ENCODE data around the gene KAZN. TPM values are rescaled to one million over a fixed set of nuclear protein-coding genes. Genes with fewer than 3 reads are reported as not detected.

The KAZN gene
- total RNA-seq, 2 experiments from 2014 or later = 0.22 to 0.55 TPM

GRCh38 chr1:14738235-14738634 is 139.8 kb downstream of the KAZN start:
- no peaks in the 10 kb centered on the region for H3K4me1 Mint-ChIP-seq (ENCODE audit: low read depth)
- no peaks in the 10 kb centered on the region for H3K36me3 Mint-ChIP-seq (ENCODE audit: low read depth)
- Histone ChIP-seq H3K4me3 (ENCODE audit: low read length) (no peak overlapping the region), H3K9me3 (ENCODE audit: control insufficient read depth in 1 of 2, insufficient read depth in 1 of 2, low read length in 2 of 2) (no peaks in the 10 kb centered on the region), H3K36me3 (ENCODE audit: insufficient read depth, low read length) (no peaks in the 10 kb centered on the region), H3K27ac (ENCODE audit: low read depth in 1 of 2, low read length in 2 of 2) (no peak overlapping the region), H3K4me1 (ENCODE audit: insufficient read depth, low read length) (no peaks in the 10 kb centered on the region), H3K27me3 (ENCODE audit: control insufficient read depth in 1 of 2, insufficient read depth in 2 of 2, low read length in 2 of 2) (peaks cover 18 to 35% of the 10 kb centered on the region in 2 experiments)
- POLR2A ChIA-PET = no interaction called here
- DNase-seq (no peak), ATAC-seq (ENCODE audit: poor library complexity) (no peak)
- H3K9me3 Mint-ChIP-seq = no peaks in the 10 kb centered on the region
- TF ChIP-seq, protein P1, sequence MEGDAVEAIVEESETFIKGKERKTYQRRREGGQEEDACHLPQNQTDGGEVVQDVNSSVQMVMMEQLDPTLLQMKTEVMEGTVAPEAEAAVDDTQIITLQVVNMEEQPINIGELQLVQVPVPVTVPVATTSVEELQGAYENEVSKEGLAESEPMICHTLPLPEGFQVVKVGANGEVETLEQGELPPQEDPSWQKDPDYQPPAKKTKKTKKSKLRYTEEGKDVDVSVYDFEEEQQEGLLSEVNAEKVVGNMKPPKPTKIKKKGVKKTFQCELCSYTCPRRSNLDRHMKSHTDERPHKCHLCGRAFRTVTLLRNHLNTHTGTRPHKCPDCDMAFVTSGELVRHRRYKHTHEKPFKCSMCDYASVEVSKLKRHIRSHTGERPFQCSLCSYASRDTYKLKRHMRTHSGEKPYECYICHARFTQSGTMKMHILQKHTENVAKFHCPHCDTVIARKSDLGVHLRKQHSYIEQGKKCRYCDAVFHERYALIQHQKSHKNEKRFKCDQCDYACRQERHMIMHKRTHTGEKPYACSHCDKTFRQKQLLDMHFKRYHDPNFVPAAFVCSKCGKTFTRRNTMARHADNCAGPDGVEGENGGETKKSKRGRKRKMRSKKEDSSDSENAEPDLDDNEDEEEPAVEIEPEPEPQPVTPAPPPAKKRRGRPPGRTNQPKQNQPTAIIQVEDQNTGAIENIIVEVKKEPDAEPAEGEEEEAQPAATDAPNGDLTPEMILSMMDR (IDR thresholded peaks at IDR 0.05) = no peak
- no peak overlapping the region for H3K27ac Mint-ChIP-seq
- intact Hi-C loops (cut with DNase I, micrococcal nuclease) = no loop called here
- H3K4me3 Mint-ChIP-seq = no peak overlapping the region
- H3K27me3 Mint-ChIP-seq = peaks cover 61% of the 10 kb centered on the region
- CTCF ChIA-PET = no interaction called here

GRCh38 chr1:14738647-14739046 is 140.2 kb downstream of the KAZN start:
- no peaks in the 10 kb centered on the region for H3K36me3 Mint-ChIP-seq (ENCODE audit: low read depth)
- ChIA-PET CTCF (no interaction called here), POLR2A (no interaction called here)
- no peaks in the 10 kb centered on the region for H3K36me3 ChIP-seq (ENCODE audit: insufficient read depth, low read length)
- H3K27ac ChIP-seq (ENCODE audit: low read depth in 1 of 2, low read length in 2 of 2) = no peak overlapping the region
- H3K9me3 Mint-ChIP-seq = no peaks in the 10 kb centered on the region
- no peak overlapping the region for H3K4me3 ChIP-seq (ENCODE audit: low read length)
- DNase-seq (no peak), ATAC-seq (ENCODE audit: poor library complexity) (no peak)
- no peaks in the 10 kb centered on the region for H3K4me1 Mint-ChIP-seq (ENCODE audit: low read depth)
- H3K9me3 ChIP-seq (ENCODE audit: control insufficient read depth in 1 of 2, insufficient read depth in 1 of 2, low read length in 2 of 2) = no peaks in the 10 kb centered on the region
- TF ChIP-seq, protein P1 (IDR thresholded peaks at IDR 0.05) = no peak
- no peak overlapping the region for H3K4me3 Mint-ChIP-seq
- H3K27me3 ChIP-seq (ENCODE audit: control insufficient read depth in 1 of 2, insufficient read depth in 2 of 2, low read length in 2 of 2) = peaks cover 18 to 39% of the 10 kb centered on the region in 2 experiments
- intact Hi-C loops (cut with DNase I, micrococcal nuclease) = no loop called here
- H3K27ac Mint-ChIP-seq = no peak overlapping the region
- H3K4me1 ChIP-seq (ENCODE audit: insufficient read depth, low read length) = no peaks in the 10 kb centered on the region
- peaks cover 61% of the 10 kb centered on the region for H3K27me3 Mint-ChIP-seq

- Mint-ChIP-seq H3K27ac (no peak overlapping the region), H3K27me3 (peaks cover 61% of the 10 kb centered on the region), H3K4me1 (ENCODE audit: low read depth) (no peaks in the 10 kb centered on the region), H3K9me3 (no peaks in the 10 kb centered on the region), H3K4me3 (no peak overlapping the region), H3K36me3 (ENCODE audit: low read depth) (no peaks in the 10 kb centered on the region)
- POLR2A ChIA-PET = no interaction called here
- intact Hi-C loops (cut with DNase I, micrococcal nuclease) = no loop called here
- ATAC-seq (ENCODE audit: poor library complexity) (no peak), DNase-seq (peak in 2 of 14 experiments; percentile 14 to 16)
- Histone ChIP-seq H3K4me1 (ENCODE audit: insufficient read depth, low read length) (no peaks in the 10 kb centered on the region), H3K9me3 (ENCODE audit: control insufficient read depth in 1 of 2, insufficient read depth in 1 of 2, low read length in 2 of 2) (no peaks in the 10 kb centered on the region), H3K27ac (ENCODE audit: low read depth in 1 of 2, low read length in 2 of 2) (no peak overlapping the region), H3K27me3 (ENCODE audit: control insufficient read depth in 1 of 2, insufficient read depth in 2 of 2, low read length in 2 of 2) (peaks cover 18 to 39% of the 10 kb centered on the region in 2 experiments), H3K4me3 (ENCODE audit: low read length) (no peak overlapping the region), H3K36me3 (ENCODE audit: insufficient read depth, low read length) (no peaks in the 10 kb centered on the region)
- TF ChIP-seq, protein P1 (IDR thresholded peaks at IDR 0.05) = no peak
- CTCF ChIA-PET = no interaction called here
Measured at GRCh38 chr1:14739082-14739832, 140.8 kb downstream of the KAZN start.

Measured in CD4-positive, alpha-beta T cell (primary cell).